SU-DHL-6 (cell line): Measurements from ENCODE around the gene SCAPER.

Experiments
- EZH2phosphoT487 ChIP-seq: fragments of 200-600 bp; sonication (generic), shearing (Covaris generic); conservative IDR thresholded peaks from 2 replicates; pipeline ENCODE4 v1.6.1; 2018; ENCODE audit warnings: mild to moderate bottlenecking, antibody characterized with exemption, low read length, moderate library complexity, mixed read lengths
- TF ChIP-seq, protein P1 (sequence below): fragments of 200-600 bp; sonication (generic); IDR thresholded peaks from one replicate; pipeline ENCODE4 v1.5.1; 2017; ENCODE audit warnings: antibody characterized with exemption, mild to moderate bottlenecking, low read length, moderate library complexity; ENCODE audit not compliant: insufficient read depth, poor library complexity, severe bottlenecking

DNA sequence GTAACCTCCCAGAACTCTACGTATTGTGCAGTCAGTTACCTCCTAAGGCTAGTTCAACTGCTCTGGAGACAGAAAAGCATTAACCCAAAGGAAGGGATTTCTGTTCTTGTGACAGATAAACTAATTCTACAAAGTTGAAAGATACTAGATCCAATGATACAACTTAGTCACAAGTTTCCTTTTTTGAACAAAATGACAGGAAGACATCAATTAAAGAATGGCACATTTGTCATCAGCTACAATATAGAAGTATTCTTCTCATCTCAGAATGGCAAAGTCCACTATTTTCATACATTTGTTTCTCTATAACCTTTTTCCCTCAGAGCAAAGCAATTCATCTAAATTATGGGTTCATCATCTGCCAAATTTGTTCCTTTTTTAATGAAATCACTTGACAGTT lies 524.9 kb downstream of the SCAPER start:
- TF ChIP-seq, protein P1, sequence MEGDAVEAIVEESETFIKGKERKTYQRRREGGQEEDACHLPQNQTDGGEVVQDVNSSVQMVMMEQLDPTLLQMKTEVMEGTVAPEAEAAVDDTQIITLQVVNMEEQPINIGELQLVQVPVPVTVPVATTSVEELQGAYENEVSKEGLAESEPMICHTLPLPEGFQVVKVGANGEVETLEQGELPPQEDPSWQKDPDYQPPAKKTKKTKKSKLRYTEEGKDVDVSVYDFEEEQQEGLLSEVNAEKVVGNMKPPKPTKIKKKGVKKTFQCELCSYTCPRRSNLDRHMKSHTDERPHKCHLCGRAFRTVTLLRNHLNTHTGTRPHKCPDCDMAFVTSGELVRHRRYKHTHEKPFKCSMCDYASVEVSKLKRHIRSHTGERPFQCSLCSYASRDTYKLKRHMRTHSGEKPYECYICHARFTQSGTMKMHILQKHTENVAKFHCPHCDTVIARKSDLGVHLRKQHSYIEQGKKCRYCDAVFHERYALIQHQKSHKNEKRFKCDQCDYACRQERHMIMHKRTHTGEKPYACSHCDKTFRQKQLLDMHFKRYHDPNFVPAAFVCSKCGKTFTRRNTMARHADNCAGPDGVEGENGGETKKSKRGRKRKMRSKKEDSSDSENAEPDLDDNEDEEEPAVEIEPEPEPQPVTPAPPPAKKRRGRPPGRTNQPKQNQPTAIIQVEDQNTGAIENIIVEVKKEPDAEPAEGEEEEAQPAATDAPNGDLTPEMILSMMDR, result no peak
- no peak for TF ChIP-seq EZH2phosphoT487
